Mesendoderm (in vitro differentiated cells): ENCODE data around the gene SLC16A12.

Source experiments
- DNase-seq: peaks from one replicate; pipeline ENCODE4 v3.0.0; 2013
- H2AK5ac ChIP-seq: 2 replicates; pipeline ENCODE4 v1.6.1; 2013; ENCODE audit warnings: low read length, inconsistent platforms
- H2BK120ac ChIP-seq: 2 replicates; pipeline ENCODE4 v1.6.1; 2013; ENCODE audit warnings: low read depth, mild to moderate bottlenecking, low read length, moderate library complexity, mixed read lengths
- H2BK15ac ChIP-seq: replicated peaks from 2 replicates; pipeline ENCODE4 v1.6.1; 2013; ENCODE audit warnings: low read depth, mild to moderate bottlenecking, moderate library complexity
- H2BK5ac ChIP-seq: 2 replicates; pipeline ENCODE4 v1.6.1; 2013; ENCODE audit warnings: low read length, inconsistent platforms
- H3K18ac ChIP-seq: 2 replicates; pipeline ENCODE4 v1.6.1; 2013; ENCODE audit warnings: mild to moderate bottlenecking, low read length, mixed read lengths
- H3K23ac ChIP-seq: one replicate; pipeline ENCODE4 v1.6.1; 2013; ENCODE audit warnings: low read length
- H3K27ac ChIP-seq: 2 replicates; pipeline ENCODE4 v1.5.1; 2013; ENCODE audit warnings: low read depth, mild to moderate bottlenecking, inconsistent platforms, low read length, moderate library complexity
- H3K27me3 ChIP-seq: 2 replicates; pipeline ENCODE4 v1.6.1; 2013; ENCODE audit warnings: low read length, control low read depth, mild to moderate bottlenecking, inconsistent platforms; ENCODE audit not compliant: insufficient read depth, poor library complexity
- H3K36me3 ChIP-seq: 2 replicates; pipeline ENCODE4 v1.6.1; 2013; ENCODE audit warnings: low read length, inconsistent platforms; ENCODE audit not compliant: control insufficient read depth, insufficient read depth
- H3K4ac ChIP-seq: one replicate; pipeline ENCODE4 v1.6.1; 2013; ENCODE audit warnings: low read depth, mild to moderate bottlenecking, low read length, moderate library complexity
- H3K4me1 ChIP-seq: 2 replicates; pipeline ENCODE4 v1.6.1; 2013; ENCODE audit warnings: low read depth, low read length, inconsistent platforms; ENCODE audit not compliant: control insufficient read depth
- H3K4me2 ChIP-seq: 2 replicates; pipeline ENCODE4 v1.6.1; 2013; ENCODE audit warnings: low read length
- H3K4me3 ChIP-seq: 2 replicates; pipeline ENCODE4 v1.5.1; 2013; ENCODE audit warnings: mild to moderate bottlenecking, low read length
- H3K56ac ChIP-seq: one replicate; pipeline ENCODE4 v1.6.1; 2013; ENCODE audit warnings: low read length
- H3K79me1 ChIP-seq: 2 replicates; pipeline ENCODE4 v1.6.1; 2013; ENCODE audit warnings: low read length, inconsistent platforms
- H3K79me2 ChIP-seq: 2 replicates; pipeline ENCODE4 v1.6.1; 2013; ENCODE audit warnings: mild to moderate bottlenecking, low read length; ENCODE audit not compliant: control insufficient read depth, insufficient read depth
- H3K9ac ChIP-seq: 2 replicates; pipeline ENCODE4 v1.6.1; 2013; ENCODE audit warnings: low read length, inconsistent platforms
- H4K5ac ChIP-seq: one replicate; pipeline ENCODE4 v1.6.1; 2013; ENCODE audit warnings: low read length
- H4K8ac ChIP-seq: one replicate; pipeline ENCODE4 v1.6.1; 2013; ENCODE audit warnings: low read depth, mild to moderate bottlenecking, control low read depth, low read length, moderate library complexity
- WGBS: extraction: QIAGEN DNeasy Blood & Tissue Kit; methylation state at CpG from one replicate; pipeline ENCODE4 v1.1.7; 2013; ENCODE audit warnings: low lambda C conversion rate, missing lambda C conversion rate; ENCODE audit not compliant: insufficient coverage; ENCODE audit errors: extremely low coverage; 5-methylcytosine and 5-hydroxymethylcytosine counted together

The SLC16A12 gene

GRCh38 chr10:89468191-89468965 lies 67.0 kb downstream of the SLC16A12 start:
- Histone ChIP-seq H3K23ac (no peak overlapping the region), H4K8ac (no peak overlapping the region), H3K36me3 (no peaks in the 10 kb centered on the region), H2BK5ac (no peak overlapping the region), H3K56ac (no peak overlapping the region), H3K79me2 (no peaks in the 10 kb centered on the region), H3K4me2 (no peak overlapping the region), H3K9ac (no peak overlapping the region), H4K5ac (no peak overlapping the region), H3K27me3 (no peaks in the 10 kb centered on the region), H3K18ac (no peak overlapping the region), H2BK120ac (no peak overlapping the region), H3K4ac (no peak overlapping the region), H3K4me1 (no peaks in the 10 kb centered on the region), H3K79me1 (no peaks in the 10 kb centered on the region), H3K27ac (no peak overlapping the region), H2AK5ac (no peak overlapping the region), H2BK15ac (no peak overlapping the region), H3K4me3 (no peak overlapping the region)
- no peak for DNase-seq
- WGBS, result no CpG with 5 or more reads among the region's 9 CpGs

- Histone ChIP-seq H4K5ac (no peak overlapping the region), H3K4me1 (no peaks in the 10 kb centered on the region), H2BK15ac (no peak overlapping the region), H3K79me1 (no peaks in the 10 kb centered on the region), H3K4me2 (no peak overlapping the region), H3K4ac (no peak overlapping the region), H2BK120ac (no peak overlapping the region), H3K27ac (no peak overlapping the region), H2BK5ac (no peak overlapping the region), H2AK5ac (no peak overlapping the region), H3K4me3 (no peak overlapping the region), H3K36me3 (no peaks in the 10 kb centered on the region), H3K23ac (no peak overlapping the region), H3K27me3 (no peaks in the 10 kb centered on the region), H3K56ac (no peak overlapping the region), H4K8ac (no peak overlapping the region), H3K79me2 (no peaks in the 10 kb centered on the region), H3K18ac (no peak overlapping the region), H3K9ac (no peak overlapping the region)
- peak; percentile 52 for DNase-seq
- no CpG with 5 or more reads among the region's 3 CpGs for WGBS
Observed at GRCh38 chr10:89466599-89467035, 68.8 kb downstream of the SLC16A12 start.

GRCh38 chr10:89465196-89465595 lies 70.2 kb downstream of the SLC16A12 start:
- H3K36me3 ChIP-seq, result no peaks in the 10 kb centered on the region
- no peaks in the 10 kb centered on the region for H3K79me1 ChIP-seq
- no peaks in the 10 kb centered on the region for H3K4me1 ChIP-seq
- no peak overlapping the region for H3K9ac ChIP-seq
- no peak overlapping the region for H4K8ac ChIP-seq
- no peaks in the 10 kb centered on the region for H3K79me2 ChIP-seq
- H3K4me2 ChIP-seq, result no peak overlapping the region
- no peak overlapping the region for H3K4me3 ChIP-seq
- no peak overlapping the region for H2BK120ac ChIP-seq
- no peak overlapping the region for H2BK15ac ChIP-seq
- H3K23ac ChIP-seq, result no peak overlapping the region
- H3K4ac ChIP-seq, result no peak overlapping the region
- WGBS, result no CpG with 5 or more reads among the region's 2 CpGs
- no peak overlapping the region for H2BK5ac ChIP-seq
- no peak overlapping the region for H2AK5ac ChIP-seq
- H3K27ac ChIP-seq, result no peak overlapping the region
- H3K18ac ChIP-seq, result no peak overlapping the region
- H4K5ac ChIP-seq, result no peak overlapping the region
- no peak overlapping the region for H3K56ac ChIP-seq
- no peaks in the 10 kb centered on the region for H3K27me3 ChIP-seq
- DNase-seq, result no peak

GRCh38 chr10:89463846-89464537 lies 71.4 kb downstream of the SLC16A12 start:
- Histone ChIP-seq H4K8ac (no peak overlapping the region), H2AK5ac (no peak overlapping the region), H3K18ac (no peak overlapping the region), H4K5ac (no peak overlapping the region), H3K56ac (no peak overlapping the region), H3K79me2 (no peaks in the 10 kb centered on the region), H3K36me3 (no peaks in the 10 kb centered on the region), H2BK120ac (no peak overlapping the region), H3K4ac (no peak overlapping the region), H3K79me1 (no peaks in the 10 kb centered on the region), H3K23ac (no peak overlapping the region), H2BK15ac (no peak overlapping the region), H2BK5ac (no peak overlapping the region), H3K4me1 (no peaks in the 10 kb centered on the region), H3K9ac (no peak overlapping the region), H3K4me3 (no peak overlapping the region), H3K27me3 (no peaks in the 10 kb centered on the region), H3K27ac (no peak overlapping the region), H3K4me2 (no peak overlapping the region)
- peak; percentile 27 for DNase-seq
- WGBS, result no CpG with 5 or more reads among the region's 6 CpGs

GRCh38 chr10:89458784-89459183 lies 76.6 kb downstream of the SLC16A12 start:
- H3K4me3 ChIP-seq, result no peak overlapping the region
- WGBS, result no CpG with 5 or more reads among the region's 1 CpG
- no peak overlapping the region for H3K9ac ChIP-seq

More at GRCh38 chr10:89458784-89459183, 76.6 kb downstream of the SLC16A12 start:
- no peak for DNase-seq
- Histone ChIP-seq H3K18ac (no peak overlapping the region), H4K5ac (no peak overlapping the region), H4K8ac (no peak overlapping the region), H3K27ac (no peak overlapping the region), H3K36me3 (no peaks in the 10 kb centered on the region), H3K4me2 (no peak overlapping the region), H2BK15ac (no peak overlapping the region), H2BK5ac (no peak overlapping the region), H3K4me1 (peaks cover 4% of the 10 kb centered on the region), H2AK5ac (no peak overlapping the region), H3K56ac (no peak overlapping the region), H3K79me1 (no peaks in the 10 kb centered on the region), H2BK120ac (no peak overlapping the region), H3K79me2 (no peaks in the 10 kb centered on the region), H3K27me3 (no peaks in the 10 kb centered on the region), H3K4ac (no peak overlapping the region), H3K23ac (no peak overlapping the region)
